ENCODE data around the gene UBE3D. TPM values are rescaled to one million over a fixed set of nuclear protein-coding genes. Genes with fewer than 3 reads are reported as not detected.

The UBE3D gene
- total RNA-seq, 2 donors from 2014 or later: 9.3 to 11.5 TPM

DNA sequence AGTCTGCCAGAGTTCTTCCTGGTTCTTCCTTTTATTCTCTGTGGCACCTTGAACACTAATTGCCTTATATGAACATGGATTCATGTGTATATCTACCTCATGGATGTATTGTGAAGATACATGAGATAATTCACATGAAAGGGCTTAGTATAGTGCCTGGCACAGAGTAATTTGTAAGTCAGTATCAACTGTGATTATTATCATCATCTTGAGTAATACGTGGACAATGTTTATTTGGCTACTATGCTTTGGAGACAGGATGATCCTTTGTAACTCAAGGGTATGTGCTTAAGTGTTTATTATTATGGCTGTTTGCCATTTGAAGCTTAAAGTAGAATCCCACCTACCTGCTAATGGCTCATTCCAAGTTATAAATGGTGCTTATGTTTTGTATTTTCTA, 17.8 kb upstream of the UBE3D start:
- ATAC-seq: no peak
- Histone ChIP-seq H3K27ac (no peak overlapping the region), H3K4me3 (no peak overlapping the region), H3K27me3 (no peaks in the 10 kb centered on the region), H3K36me3 (replicated peaks in 1 of 2; ENCODE audit: insufficient read depth in 1 of 2, low read depth in 2 of 2) (no peaks in the 10 kb centered on the region), H3K9me3 (no peaks in the 10 kb centered on the region), H3K4me1 (no peaks in the 10 kb centered on the region)
- 37 to 41% methylated on average over 1 of the region's 1 CpG for whole genome bisulfite sequencing, 2 donors
- no peak for DNase-seq
- intact Hi-C loops (cut with DNase I): no loop called here
- TF ChIP-seq CTCF (IDR thresholded peaks at IDR 0.05) (no peak), POLR2A (IDR thresholded peaks at IDR 0.05) (no peak)

GRCh38 chr6:83073615-83074014, 8.0 kb upstream of the UBE3D start:
- ATAC-seq: no peak
- intact Hi-C loops (cut with DNase I): no loop called here
- H3K9me3 ChIP-seq: no peaks in the 10 kb centered on the region
- TF ChIP-seq POLR2A (IDR thresholded peaks at IDR 0.05): no peak
- TF ChIP-seq CTCF (IDR thresholded peaks at IDR 0.05): no peak
- H3K4me1 ChIP-seq: peaks cover 30% of the 10 kb centered on the region
- DNase-seq: no peak
- H3K4me3 ChIP-seq: no peak overlapping the region
- no peaks in the 10 kb centered on the region for H3K36me3 ChIP-seq (replicated peaks in 1 of 2; ENCODE audit: insufficient read depth in 1 of 2, low read depth in 2 of 2)
- WGBS, 2 donors: 60 to 64% methylated on average over 1 of the region's 1 CpG
- no peak overlapping the region for H3K27ac ChIP-seq
- no peaks in the 10 kb centered on the region for H3K27me3 ChIP-seq

DNA sequence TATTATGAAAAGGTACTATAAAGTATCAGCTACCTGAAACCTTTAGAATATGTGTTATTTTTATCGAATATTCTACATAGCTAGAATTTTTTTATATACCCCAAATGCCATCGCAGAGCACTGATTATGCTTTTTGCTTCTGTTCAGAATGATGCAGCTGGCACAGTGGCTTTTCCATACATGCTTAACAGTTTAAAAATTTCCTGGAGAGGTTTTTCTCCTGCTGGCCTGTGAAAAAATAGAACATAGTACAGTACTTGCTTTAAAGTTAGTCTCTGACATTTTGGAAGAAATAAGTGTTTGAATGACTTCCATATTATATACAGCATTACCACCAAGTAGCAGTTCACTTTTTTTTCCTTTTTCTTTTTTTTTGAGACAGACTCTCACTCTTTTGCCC, 7.1 kb upstream of the UBE3D start:
- no peak for DNase-seq
- no peaks in the 10 kb centered on the region for H3K9me3 ChIP-seq
- H3K27me3 ChIP-seq: no peaks in the 10 kb centered on the region
- 85 to 86% methylated on average over 2 of the region's 2 CpGs for WGBS, 2 donors
- intact Hi-C loops (cut with DNase I): no loop called here
- TF ChIP-seq POLR2A (IDR thresholded peaks at IDR 0.05) (no peak), CTCF (IDR thresholded peaks at IDR 0.05) (no peak)
- no peaks in the 10 kb centered on the region for H3K36me3 ChIP-seq (replicated peaks in 1 of 2; ENCODE audit: insufficient read depth in 1 of 2, low read depth in 2 of 2)
- no peak for ATAC-seq
- no peak overlapping the region for H3K27ac ChIP-seq
- H3K4me3 ChIP-seq: no peak overlapping the region
- peaks cover 33% of the 10 kb centered on the region for H3K4me1 ChIP-seq

DNA sequence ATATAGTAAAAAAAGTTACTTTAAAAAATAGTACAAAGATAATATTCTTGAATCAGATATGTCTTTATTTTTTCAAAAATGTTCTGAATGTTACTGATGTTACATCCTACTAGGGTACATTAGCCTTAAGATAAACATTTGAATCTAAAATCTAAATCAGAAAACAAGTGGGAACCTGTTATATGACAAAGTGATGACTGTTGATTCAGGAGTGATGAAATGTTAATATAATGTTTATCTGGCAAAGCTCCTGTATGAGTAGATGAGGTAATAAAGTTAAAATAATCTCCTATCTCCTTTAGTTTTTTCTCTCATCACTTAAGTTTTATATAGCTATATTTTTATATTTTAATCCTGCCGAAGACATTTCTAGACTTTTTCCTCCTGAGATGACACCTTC, 6.1 kb upstream of the UBE3D start:
- peak overlapping the region in 2 of 4 donors; percentile 35 to 98 for H3K27ac ChIP-seq
- 59 to 70% methylated on average over 1 of the region's 1 CpG for WGBS, 2 donors

More for the DNA sequence above, 6.1 kb upstream of the UBE3D start:
- intact Hi-C loops (cut with DNase I): no loop called here
- Histone ChIP-seq H3K36me3 (replicated peaks in 1 of 2; ENCODE audit: insufficient read depth in 1 of 2, low read depth in 2 of 2) (no peaks in the 10 kb centered on the region), H3K9me3 (no peaks in the 10 kb centered on the region), H3K27me3 (no peaks in the 10 kb centered on the region), H3K4me1 (peaks cover 38% of the 10 kb centered on the region), H3K4me3 (no peak overlapping the region)
- DNase-seq: no peak
- TF ChIP-seq CTCF (IDR thresholded peaks at IDR 0.05) (no peak), POLR2A (IDR thresholded peaks at IDR 0.05) (no peak)
- ATAC-seq: no peak
